ENCODE measurements around the gene TRIM17. TPM values are rescaled to one million over a fixed set of nuclear protein-coding genes. Genes with fewer than 3 reads are reported as not detected.

Gene TRIM17
- total RNA-seq, 1 experiment from 2014 or later = not detected

DNA sequence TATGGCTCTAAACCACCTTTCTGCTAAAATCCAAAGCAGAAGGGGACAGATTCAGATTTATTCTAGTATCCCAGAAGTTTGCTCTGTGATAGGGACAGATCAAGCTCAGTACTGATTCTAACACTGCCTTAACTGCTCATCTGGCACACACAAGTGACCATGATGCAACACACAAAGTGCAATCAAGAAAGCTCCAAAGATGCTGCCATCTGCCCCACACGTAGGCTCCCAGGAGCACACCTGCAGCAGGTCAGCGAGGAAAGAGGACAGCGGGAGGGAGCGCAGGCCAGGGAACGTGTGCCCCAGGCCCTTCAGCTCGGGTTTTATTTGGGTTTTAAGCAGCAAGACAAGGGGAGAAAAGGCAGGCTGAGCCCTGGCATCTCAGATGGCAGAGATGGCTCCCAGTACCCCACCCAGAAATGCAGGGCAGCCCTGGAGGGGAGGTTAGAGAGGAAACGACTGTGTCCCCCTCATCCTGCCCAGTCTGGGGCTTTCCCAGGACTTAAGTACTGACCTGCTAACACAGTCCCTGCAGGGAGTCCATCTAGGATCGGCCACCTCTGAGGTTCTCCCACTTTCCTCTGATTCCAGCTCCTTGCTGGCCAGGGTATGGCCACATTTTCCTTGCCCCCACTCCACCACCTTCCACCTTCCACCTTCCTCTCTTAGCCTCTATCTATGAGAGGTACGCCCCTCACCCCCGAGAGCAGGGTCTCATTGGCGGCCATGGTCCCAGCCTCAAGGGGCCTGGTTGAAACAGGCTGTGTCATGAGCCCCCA, 11.3 kb downstream of the TRIM17 start:
- intact Hi-C loops (cut with micrococcal nuclease) = no loop called here
- CTCF ChIA-PET = interaction anchor here (0.5 to 1.4 kb wide), 3 partner anchors 12 to 274 kb away, joined by 3 to 6 read pairs (median 4); partner anchors contain the start of gene IBA57
- Histone ChIP-seq H2AFZ (ENCODE audit: low read depth, low read length, poor library complexity, severe bottlenecking) (no peak overlapping the region), H3K9me2 (ENCODE audit: insufficient read depth) (no peaks in the 10 kb centered on the region), H3K79me2 (ENCODE audit: insufficient read depth, low read length) (peaks cover 61% of the 10 kb centered on the region), H3K4me2 (ENCODE audit: low read length) (peak overlapping the region; percentile 98), H3K9ac (ENCODE audit: low read length) (peak overlapping the region; percentile 99), H3K36me3 (ENCODE audit: control insufficient read depth in 1 of 2, insufficient read depth in 2 of 2, low read length in 2 of 2) (peaks cover 9 to 35% of the 10 kb centered on the region in 2 experiments; a peak in 3 of 4 replicates), H3K4me1 (ENCODE audit: control insufficient read depth in 1 of 2, insufficient read depth in 2 of 2, low read length in 2 of 2) (peaks cover 9 to 21% of the 10 kb centered on the region in 2 experiments), H3K27me3 (ENCODE audit: insufficient read depth, low read length) (no peaks in the 10 kb centered on the region), H4K20me1 (ENCODE audit: insufficient read depth) (no peaks in the 10 kb centered on the region), H3K4me3 (replicated peaks in 1 of 2; ENCODE audit: low read depth in 1 of 2, low read length in 2 of 2) (peak overlapping the region; percentile 82 to 98), H3K9me3 (ENCODE audit: control insufficient read depth in 1 of 2, insufficient read depth in 1 of 2, low read depth in 1 of 2, low read length in 2 of 2) (no peaks in the 10 kb centered on the region), H3K27ac (ENCODE audit: low read depth, low read length) (peak overlapping the region; percentile 90)
- ATAC-seq (no peak), DNase-seq (ENCODE audit: low read depth, low spot score) (no peak)
- POLR2A ChIA-PET = interaction anchor here (2.1 kb wide), 1 partner anchor 52 kb away, joined by 8 read pairs; a partner anchor contains a TSS
- TF ChIP-seq POLR2AphosphoS5 (IDR thresholded peaks at IDR 0.05; ENCODE audit: low read depth, low read length) (no peak), TCF7L2 (IDR thresholded peaks at IDR 0.05; ENCODE audit: borderline replicate concordance, extremely low read depth, insufficient read depth, insufficient read length) (no peak), YY1 (IDR thresholded peaks at IDR 0.05; ENCODE audit: extremely low read depth, insufficient replicate concordance, low read depth, low read length) (no peak), SP1 (IDR thresholded peaks at IDR 0.05; ENCODE audit: low read depth) (no peak), ZNF274 (IDR thresholded peaks at IDR 0.05; ENCODE audit: low read depth, low read length) (no peak), POLR2A (IDR thresholded peaks at IDR 0.05; ENCODE audit: borderline replicate concordance, extremely low read depth, insufficient read depth, insufficient read length) (no peak), EZH2phosphoT487 (IDR thresholded peaks at IDR 0.05; ENCODE audit: borderline replicate concordance) (no peak)
- TF ChIP-seq, protein P1, sequence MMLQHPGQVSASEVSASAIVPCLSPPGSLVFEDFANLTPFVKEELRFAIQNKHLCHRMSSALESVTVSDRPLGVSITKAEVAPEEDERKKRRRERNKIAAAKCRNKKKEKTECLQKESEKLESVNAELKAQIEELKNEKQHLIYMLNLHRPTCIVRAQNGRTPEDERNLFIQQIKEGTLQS (IDR thresholded peaks at IDR 0.05) = no peak
- TF ChIP-seq, protein P2, sequence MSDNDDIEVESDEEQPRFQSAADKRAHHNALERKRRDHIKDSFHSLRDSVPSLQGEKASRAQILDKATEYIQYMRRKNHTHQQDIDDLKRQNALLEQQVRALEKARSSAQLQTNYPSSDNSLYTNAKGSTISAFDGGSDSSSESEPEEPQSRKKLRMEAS (IDR thresholded peaks at IDR 0.05) = no peak
- RAD21 ChIA-PET (ENCODE audit: low non-redundant PET in 1 of 2, low total read pairs in 2 of 2, uncharacterized antibody in 2 of 2, unreplicated experiment in 2 of 2) = no interaction called here
- no TSS peak for BruUV-seq (replicated peaks)

All from HCT116 (cell line).